C4-2B (cell line): Measurements from ENCODE around the gene MSI2.

ENCODE experiments used
- H3K27ac ChIP-seq: fragments of 450-650 bp; 2 replicates; pipeline ENCODE4 v1.5.1; 2017
- ZFX ChIP-seq: fragments of 450-650 bp; IDR thresholded peaks from 2 replicates; pipeline ENCODE4 v1.6.1; 2017
- TF ChIP-seq, protein P1 (sequence below): fragments of 450-650 bp; conservative IDR thresholded peaks from 2 replicates; pipeline ENCODE4 v1.5.1; 2017; ENCODE audit warnings: mild to moderate bottlenecking

Gene MSI2

DNA sequence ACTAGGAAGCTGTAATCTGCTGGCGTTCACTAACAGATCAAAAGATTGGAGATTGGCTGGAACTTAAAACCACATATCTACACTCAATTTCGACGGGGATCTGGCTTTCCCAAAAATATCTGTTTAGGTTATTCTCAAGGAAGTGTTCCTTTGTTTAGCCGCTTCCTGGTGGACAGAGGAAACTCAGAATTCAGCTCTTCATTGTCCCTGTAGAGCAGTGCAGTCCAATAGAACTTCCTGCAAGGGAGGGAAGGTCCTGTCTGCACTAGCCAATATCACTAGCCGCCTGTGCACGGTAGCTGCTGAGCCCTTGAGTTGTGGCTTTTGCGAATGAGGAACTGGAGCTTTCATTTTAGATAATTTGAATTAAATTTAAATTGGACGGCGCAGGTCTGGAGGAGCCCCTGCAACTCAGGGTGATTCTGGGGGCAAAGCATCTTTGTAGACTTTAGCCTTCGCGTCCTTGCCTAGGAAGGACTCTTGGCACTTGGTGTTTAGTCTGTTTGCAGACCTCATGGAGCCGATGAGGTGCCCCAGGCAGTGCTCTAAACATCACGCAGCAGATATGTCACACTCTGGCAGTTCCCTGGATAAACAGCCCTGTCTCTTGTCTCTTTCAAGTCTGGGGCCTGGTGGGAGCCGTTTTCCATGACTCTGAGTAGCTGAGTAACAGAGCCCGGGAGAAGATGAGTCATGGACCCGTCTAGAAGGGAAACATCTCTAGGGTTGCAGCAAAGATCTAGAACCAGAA, 366.5 kb downstream of the MSI2 start:
- TF ChIP-seq, protein P1, sequence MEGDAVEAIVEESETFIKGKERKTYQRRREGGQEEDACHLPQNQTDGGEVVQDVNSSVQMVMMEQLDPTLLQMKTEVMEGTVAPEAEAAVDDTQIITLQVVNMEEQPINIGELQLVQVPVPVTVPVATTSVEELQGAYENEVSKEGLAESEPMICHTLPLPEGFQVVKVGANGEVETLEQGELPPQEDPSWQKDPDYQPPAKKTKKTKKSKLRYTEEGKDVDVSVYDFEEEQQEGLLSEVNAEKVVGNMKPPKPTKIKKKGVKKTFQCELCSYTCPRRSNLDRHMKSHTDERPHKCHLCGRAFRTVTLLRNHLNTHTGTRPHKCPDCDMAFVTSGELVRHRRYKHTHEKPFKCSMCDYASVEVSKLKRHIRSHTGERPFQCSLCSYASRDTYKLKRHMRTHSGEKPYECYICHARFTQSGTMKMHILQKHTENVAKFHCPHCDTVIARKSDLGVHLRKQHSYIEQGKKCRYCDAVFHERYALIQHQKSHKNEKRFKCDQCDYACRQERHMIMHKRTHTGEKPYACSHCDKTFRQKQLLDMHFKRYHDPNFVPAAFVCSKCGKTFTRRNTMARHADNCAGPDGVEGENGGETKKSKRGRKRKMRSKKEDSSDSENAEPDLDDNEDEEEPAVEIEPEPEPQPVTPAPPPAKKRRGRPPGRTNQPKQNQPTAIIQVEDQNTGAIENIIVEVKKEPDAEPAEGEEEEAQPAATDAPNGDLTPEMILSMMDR, result no peak
- TF ChIP-seq ZFX, result no peak
- H3K27ac ChIP-seq, result no peak overlapping the region

DNA sequence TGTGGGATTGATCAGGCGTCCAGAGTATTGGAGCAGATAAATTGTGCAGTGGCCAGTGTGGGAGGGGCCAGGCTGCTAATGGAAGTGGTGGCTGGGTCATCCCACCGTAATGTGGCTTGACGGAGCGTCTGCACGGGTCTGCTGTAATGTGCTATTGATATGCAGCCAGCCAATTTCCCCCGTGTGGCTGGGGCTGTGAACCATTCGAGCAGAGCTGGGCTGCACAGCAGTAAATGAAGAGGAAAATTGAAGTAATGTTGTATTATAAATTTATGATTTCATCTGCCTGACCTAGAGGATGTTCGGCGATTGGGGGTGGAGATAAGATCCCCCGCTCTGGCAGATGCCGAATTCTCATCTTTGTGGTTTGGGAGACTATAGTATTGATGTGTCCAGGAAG, 367.3 kb downstream of the MSI2 start:
- no peak overlapping the region for H3K27ac ChIP-seq
- TF ChIP-seq, protein P1, result no peak
- no peak for TF ChIP-seq ZFX

DNA sequence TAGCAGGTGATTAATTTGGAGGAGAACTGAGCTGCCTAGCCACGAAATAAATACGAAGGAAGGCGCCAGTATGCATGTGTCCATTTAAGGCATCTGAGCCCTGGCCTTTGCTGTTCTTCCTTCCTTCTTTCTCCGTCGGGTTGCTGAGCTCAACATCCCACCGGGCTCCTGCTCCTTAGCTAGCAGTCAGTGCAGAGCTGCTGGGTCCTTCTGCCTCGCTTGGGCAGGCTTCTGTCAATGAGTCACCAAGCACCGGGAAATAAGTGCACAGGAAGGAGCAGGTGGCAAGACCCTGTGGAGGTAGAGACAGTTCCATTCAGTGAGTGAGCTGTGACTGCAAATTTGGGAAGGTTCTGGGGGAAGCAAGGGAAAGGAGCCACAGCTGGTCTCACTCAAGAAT, 368.1 kb downstream of the MSI2 start:
- no peak overlapping the region for H3K27ac ChIP-seq
- TF ChIP-seq, protein P1, result no peak
- no peak for TF ChIP-seq ZFX

DNA sequence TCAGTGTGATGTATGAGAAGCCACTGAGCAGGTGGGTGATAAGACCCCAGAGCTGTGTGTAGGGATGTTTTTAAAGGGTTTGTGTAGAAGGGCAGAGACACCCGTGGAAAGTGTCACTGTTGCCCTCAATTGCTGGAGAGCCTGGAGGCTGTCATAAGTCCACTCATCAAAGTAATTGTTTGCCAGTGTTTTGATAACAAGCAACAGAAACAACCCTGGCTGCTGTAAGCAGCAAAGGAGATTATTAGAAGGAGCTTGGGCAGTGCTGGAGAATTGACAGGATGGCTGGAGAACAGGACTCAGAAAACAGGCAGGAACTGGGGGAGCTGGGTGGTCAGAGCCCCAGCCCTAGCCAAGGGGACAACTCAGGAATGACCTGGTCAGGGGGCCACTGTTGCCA, 369.2 kb downstream of the MSI2 start:
- TF ChIP-seq, protein P1, result no peak
- TF ChIP-seq ZFX, result no peak
- no peak overlapping the region for H3K27ac ChIP-seq

DNA sequence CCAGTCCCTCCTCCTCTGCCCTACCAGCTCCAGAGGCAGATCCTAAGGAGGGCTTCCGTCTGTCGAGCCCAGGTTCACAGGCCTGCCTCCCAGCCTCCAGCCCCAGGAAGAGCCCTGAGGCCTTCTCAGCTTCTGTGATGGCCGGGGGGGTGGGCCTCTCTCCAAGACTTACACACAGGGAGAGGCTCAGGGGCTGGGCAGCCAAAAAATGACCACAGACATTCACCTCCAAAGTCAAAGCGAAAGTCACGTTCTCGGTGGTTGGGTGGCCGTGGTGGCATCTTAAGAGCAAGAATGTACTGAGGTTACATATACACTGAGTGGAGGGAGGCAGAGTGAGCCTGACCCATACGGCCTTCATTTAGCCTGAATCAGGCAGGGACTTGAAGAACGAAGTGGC, 369.6 kb downstream of the MSI2 start:
- no peak for TF ChIP-seq ZFX
- TF ChIP-seq, protein P1, result no peak
- H3K27ac ChIP-seq, result no peak overlapping the region

DNA sequence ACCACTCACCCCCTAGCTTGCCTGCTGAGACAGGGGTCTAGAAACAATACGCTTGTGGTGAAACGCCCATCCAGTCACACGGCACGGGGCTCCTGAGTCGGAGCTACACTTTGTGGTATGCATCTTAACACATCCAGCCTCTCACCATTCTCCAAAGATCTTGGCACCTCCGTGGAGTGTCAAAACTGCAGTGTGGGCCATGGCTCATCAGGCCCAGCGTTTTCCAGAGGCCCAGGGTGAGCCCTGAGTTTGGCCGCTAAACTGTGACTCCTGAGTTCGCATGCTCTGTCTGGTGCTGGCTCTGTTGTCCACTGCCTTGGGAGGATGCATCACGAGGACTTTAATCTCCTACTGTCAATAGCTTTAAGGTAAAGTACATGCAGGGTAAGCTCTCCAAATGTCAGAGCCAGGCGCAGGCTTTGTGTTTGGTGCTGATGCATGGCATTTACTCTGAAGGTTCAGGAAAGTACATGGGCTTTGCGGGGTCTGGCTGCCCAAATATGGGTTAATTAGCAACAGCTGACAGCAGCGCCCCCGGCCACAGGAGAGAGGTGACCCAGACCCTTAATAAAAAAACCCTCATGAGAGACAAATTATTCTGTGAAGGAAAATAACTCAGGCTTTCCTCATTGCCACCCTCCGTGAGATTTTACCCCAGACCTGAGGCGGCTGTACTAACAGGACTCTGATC, 370.3 kb downstream of the MSI2 start:
- TF ChIP-seq, protein P1, result no peak
- TF ChIP-seq ZFX, result no peak
- no peak overlapping the region for H3K27ac ChIP-seq

DNA sequence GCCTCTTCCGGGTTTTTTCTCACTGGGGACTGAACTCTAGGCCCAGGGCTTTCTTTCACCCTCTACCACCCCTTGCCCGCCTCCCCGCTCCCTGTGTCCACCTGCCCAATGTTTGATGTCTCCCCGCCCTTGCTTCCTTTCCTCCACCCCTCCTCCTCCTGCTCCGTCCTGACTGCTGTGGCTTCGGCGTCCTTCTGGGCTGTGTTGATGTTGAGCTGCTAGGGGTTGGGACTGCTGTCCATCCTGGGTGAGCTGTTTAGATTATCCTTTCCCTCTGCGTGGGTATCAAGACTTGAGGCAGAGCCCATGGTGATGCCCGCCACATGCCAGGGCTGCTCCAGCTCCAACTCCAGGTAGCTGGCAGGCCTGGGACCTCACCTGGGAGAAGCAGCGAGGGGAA, 371.3 kb downstream of the MSI2 start:
- no peak for TF ChIP-seq ZFX
- TF ChIP-seq, protein P1, result no peak
- H3K27ac ChIP-seq, result no peak overlapping the region
